AG09319 (cell line): ENCODE data around the gene CAVIN4.

ENCODE experiments used
- DNase-seq: peaks from one replicate; pipeline ENCODE4 v3.0.0-alpha.2; 2010; ENCODE audit warnings: low read depth; ENCODE audit errors: extremely low read depth
- CTCF ChIP-seq: IDR thresholded peaks from 2 replicates; pipeline ENCODE4 v1.5.1; 2011; ENCODE audit warnings: low read depth, mild to moderate bottlenecking, inconsistent platforms, low read length, moderate library complexity

The CAVIN4 gene

DNA sequence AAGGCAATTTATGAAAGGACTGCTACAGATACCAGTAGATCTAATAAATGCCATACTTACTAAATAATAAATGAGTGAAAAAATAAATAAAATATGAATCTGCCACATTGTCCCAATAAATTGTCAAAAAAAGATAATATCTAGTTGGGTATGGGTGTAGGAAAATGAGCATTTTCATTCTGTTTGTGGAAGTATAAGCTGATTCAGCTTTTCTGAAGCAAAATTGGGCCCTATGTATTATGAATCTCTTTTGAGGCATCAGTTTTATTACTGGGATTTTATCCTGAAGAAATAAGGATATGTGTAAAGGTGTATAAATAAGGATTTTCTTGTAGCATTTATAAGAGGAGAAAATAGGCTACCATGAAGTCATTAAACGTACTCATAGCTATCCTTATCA is 46.1 kb downstream of the CAVIN4 start:
- no peak for DNase-seq

DNA sequence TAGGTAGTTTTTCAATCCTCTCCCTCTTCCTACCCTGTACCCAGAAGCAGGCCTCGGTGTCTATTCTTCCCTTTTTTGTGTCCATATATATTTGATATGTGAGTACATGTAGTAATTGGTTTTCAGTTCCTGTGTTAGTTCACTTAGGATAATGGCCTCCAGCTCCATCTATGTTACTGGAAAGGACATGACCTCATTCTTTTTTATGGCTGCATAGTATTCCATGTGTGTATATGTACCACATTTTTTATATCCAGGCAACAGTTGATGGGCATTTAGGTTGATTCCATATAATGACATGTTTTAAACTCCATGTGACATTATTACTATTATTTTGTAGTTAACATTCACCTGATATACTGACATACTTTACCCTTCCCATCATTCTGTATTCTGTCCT is 49.1 kb downstream of the CAVIN4 start:
- TF ChIP-seq CTCF, result no peak
- no peak for DNase-seq

More for the DNA sequence above, 46.1 kb downstream of the CAVIN4 start:
- no peak for TF ChIP-seq CTCF

GRCh38 chr9:100637787-100638186 is 59.9 kb downstream of the CAVIN4 start:
- TF ChIP-seq CTCF, result no peak
- DNase-seq, result no peak
